Suprapubic skin (tissue), 3 donors: ENCODE measurements around the gene COL19A1.

Experiments
- EP300 ChIP-seq: sonication (generic); formaldehyde crosslinking; IDR thresholded peaks from one replicate; pipeline ENCODE4 v1.6.1; 2017; ENCODE audit warnings: antibody characterized with exemption
- TF ChIP-seq, protein P1 (sequence below), 2 donors: fragments of 200-600 bp in 1 of 2; fragments of 450-650 bp in 1 of 2; sonication (generic) in 1 of 2; IDR thresholded peaks; one replicate each; pipeline ENCODE4 v1.5.1; 2016 to 2019; ENCODE audit warnings: antibody characterized with exemption in 2 of 2, mild to moderate bottlenecking in 1 of 2, moderate library complexity in 1 of 2

DNA sequence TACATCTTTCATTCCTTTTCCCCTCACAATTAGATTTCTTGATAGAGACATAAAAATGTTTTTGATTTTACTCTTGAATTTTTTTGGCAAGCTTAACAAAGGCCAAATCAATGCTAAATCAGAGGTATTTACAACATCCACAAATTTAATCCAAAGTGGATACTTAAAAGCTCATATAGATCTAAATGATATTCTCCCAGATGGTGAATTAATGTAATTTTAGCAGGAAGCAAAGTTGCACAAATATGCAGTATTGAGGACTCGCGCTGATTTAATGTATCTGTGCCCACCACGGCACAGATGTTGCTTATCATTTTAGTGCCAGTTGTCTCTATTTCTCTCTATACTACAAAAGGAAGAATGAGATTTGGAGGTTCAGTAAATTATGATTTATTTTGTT, 167.4 kb downstream of the COL19A1 start:
- TF ChIP-seq, protein P1, sequence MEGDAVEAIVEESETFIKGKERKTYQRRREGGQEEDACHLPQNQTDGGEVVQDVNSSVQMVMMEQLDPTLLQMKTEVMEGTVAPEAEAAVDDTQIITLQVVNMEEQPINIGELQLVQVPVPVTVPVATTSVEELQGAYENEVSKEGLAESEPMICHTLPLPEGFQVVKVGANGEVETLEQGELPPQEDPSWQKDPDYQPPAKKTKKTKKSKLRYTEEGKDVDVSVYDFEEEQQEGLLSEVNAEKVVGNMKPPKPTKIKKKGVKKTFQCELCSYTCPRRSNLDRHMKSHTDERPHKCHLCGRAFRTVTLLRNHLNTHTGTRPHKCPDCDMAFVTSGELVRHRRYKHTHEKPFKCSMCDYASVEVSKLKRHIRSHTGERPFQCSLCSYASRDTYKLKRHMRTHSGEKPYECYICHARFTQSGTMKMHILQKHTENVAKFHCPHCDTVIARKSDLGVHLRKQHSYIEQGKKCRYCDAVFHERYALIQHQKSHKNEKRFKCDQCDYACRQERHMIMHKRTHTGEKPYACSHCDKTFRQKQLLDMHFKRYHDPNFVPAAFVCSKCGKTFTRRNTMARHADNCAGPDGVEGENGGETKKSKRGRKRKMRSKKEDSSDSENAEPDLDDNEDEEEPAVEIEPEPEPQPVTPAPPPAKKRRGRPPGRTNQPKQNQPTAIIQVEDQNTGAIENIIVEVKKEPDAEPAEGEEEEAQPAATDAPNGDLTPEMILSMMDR (IDR thresholded peaks at IDR 0.05) = no peak
- no peak for TF ChIP-seq EP300
